Thoracic aorta (tissue), 2 donors: ENCODE results near the gene SNX3. TPM values are rescaled to one million over a fixed set of nuclear protein-coding genes. Genes with fewer than 3 reads are reported as not detected.

Experiments
- ATAC-seq: fragments of 150-250 bp; one replicate; pipeline ENCODE4 v1.8.0; 2017; ENCODE audit warnings: low read depth; ENCODE audit not compliant: insufficient number of reproducible peaks, low FRiP score
- DNase-seq: peaks from one replicate; pipeline ENCODE4 v3.0.0-alpha.2; 2020; ENCODE audit warnings: low spot score
- H3K27ac ChIP-seq, 2 donors: fragments of 200-600 bp; sonication (generic); 1 replicate in 1 of 2; 2 replicates in 1 of 2; pipeline ENCODE4 v1.5.1; 2016; ENCODE audit warnings: mild to moderate bottlenecking in 2 of 2, moderate library complexity in 2 of 2
- H3K27me3 ChIP-seq: fragments of 200-600 bp; sonication (generic); replicated peaks from 2 replicates; pipeline ENCODE4 v1.6.0; 2016; ENCODE audit warnings: mild to moderate bottlenecking; ENCODE audit not compliant: insufficient read depth
- H3K36me3 ChIP-seq: fragments of 200-600 bp; sonication (generic); one replicate; pipeline ENCODE4 v1.5.1; 2016
- H3K4me1 ChIP-seq, 2 donors: fragments of 200-600 bp; sonication (generic); 1 replicate in 1 of 2; 2 replicates in 1 of 2; pipeline versions ENCODE4 v1.5.1 to v1.6.0; 2016; ENCODE audit warnings: low read depth in 2 of 2, mild to moderate bottlenecking in 1 of 2; ENCODE audit not compliant: control insufficient read depth in 1 of 2
- H3K4me3 ChIP-seq: fragments of 200-600 bp; sonication (generic); 2 replicates; pipeline ENCODE4 v1.5.1; 2016; ENCODE audit warnings: mild to moderate bottlenecking
- H3K9me3 ChIP-seq: fragments of 200-600 bp; sonication (generic); 2 replicates; pipeline ENCODE4 v1.5.1; 2016
- total RNA-seq, 2 donors: library from RNA; depleted of rRNA; stranded (reverse); fragments of >200 nt; gene quantifications; one replicate each; pipeline versions ENCODE4 v1.1.0 to v1.2.3, GENCODE V29; 2016
- TF ChIP-seq, protein P1 (sequence below): fragments of 200-600 bp; sonication (generic); IDR thresholded peaks from one replicate; pipeline ENCODE4 v1.5.1; 2019; ENCODE audit warnings: antibody characterized with exemption

The SNX3 gene
- total RNA-seq, 2 donors from 2014 or later, result 110 to 122 TPM

DNA sequence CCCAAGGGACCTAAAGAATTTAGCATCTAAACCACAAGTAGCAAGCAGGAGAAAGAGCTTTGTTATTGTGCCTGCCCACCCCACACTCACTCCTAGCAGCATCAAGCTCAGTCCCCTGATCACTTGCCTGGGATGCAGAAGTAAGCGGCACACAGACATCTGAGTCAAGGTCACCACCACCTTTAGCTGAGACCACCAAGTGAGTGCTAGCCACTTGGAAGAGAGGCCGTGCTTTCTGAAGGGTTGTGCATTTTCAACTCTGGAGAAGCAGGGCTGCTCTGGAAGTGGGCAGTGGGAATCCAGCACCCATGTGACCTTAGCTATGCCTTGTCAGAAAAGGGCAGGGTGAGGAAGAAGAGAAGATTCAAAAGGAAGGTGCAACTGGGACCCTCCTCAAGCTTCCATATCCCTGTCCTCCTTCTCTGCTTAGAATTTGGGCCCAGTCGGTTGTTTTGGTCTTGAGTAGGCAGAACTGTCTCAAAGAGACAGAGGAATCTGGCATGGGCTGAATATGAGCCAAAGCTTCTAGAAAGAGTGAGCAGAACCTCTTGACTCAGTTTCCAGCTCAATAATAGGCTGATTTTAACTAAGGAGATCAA is 88.8 kb downstream of the SNX3 start:
- DNase-seq (no peak), ATAC-seq (no peak)
- TF ChIP-seq, protein P1, sequence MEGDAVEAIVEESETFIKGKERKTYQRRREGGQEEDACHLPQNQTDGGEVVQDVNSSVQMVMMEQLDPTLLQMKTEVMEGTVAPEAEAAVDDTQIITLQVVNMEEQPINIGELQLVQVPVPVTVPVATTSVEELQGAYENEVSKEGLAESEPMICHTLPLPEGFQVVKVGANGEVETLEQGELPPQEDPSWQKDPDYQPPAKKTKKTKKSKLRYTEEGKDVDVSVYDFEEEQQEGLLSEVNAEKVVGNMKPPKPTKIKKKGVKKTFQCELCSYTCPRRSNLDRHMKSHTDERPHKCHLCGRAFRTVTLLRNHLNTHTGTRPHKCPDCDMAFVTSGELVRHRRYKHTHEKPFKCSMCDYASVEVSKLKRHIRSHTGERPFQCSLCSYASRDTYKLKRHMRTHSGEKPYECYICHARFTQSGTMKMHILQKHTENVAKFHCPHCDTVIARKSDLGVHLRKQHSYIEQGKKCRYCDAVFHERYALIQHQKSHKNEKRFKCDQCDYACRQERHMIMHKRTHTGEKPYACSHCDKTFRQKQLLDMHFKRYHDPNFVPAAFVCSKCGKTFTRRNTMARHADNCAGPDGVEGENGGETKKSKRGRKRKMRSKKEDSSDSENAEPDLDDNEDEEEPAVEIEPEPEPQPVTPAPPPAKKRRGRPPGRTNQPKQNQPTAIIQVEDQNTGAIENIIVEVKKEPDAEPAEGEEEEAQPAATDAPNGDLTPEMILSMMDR, result no peak
- peaks cover 19 to 36% of the 10 kb centered on the region in 2 donors for H3K4me1 ChIP-seq
- H3K27me3 ChIP-seq, result peaks cover 41% of the 10 kb centered on the region
- H3K36me3 ChIP-seq, result no peaks in the 10 kb centered on the region
- H3K27ac ChIP-seq, result no peak overlapping the region
- H3K4me3 ChIP-seq, result no peak overlapping the region
- no peaks in the 10 kb centered on the region for H3K9me3 ChIP-seq

DNA sequence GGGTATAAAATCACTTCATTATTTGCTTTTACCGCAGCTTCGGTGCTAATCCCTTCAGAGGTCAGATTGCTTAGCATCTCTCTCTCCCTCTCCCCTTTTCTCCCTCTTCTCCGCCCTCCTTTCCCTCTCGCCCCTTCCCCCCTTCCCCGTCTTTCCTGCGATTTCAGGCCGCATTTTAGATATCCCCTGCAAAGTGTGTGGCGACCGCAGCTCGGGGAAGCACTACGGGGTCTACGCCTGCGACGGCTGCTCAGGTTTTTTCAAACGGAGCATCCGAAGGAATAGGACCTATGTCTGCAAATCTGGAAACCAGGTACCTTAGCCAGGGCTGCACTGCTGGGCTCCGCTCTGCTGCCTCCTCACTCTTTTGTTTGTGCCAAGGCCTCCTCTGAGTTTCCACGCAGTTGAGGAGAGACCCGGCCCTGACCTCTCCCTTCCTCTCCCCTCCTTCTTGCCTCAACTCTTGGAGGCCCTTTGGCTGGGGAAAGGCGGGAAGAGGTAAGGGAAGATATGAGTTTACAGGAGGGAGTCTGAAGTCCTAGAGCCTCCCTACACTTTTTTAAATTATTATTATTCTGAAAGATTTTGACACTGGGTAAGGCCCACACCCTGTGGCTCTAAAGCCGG is 89.4 kb downstream of the SNX3 start:
- H3K4me1 ChIP-seq, result peaks cover 19 to 41% of the 10 kb centered on the region in 2 donors
- no peak overlapping the region for H3K4me3 ChIP-seq
- H3K9me3 ChIP-seq, result no peaks in the 10 kb centered on the region
- H3K36me3 ChIP-seq, result no peaks in the 10 kb centered on the region
- ATAC-seq (no peak), DNase-seq (no peak)
- TF ChIP-seq, protein P1, result no peak
- H3K27ac ChIP-seq, result no peak overlapping the region
- peaks cover 40% of the 10 kb centered on the region for H3K27me3 ChIP-seq

DNA sequence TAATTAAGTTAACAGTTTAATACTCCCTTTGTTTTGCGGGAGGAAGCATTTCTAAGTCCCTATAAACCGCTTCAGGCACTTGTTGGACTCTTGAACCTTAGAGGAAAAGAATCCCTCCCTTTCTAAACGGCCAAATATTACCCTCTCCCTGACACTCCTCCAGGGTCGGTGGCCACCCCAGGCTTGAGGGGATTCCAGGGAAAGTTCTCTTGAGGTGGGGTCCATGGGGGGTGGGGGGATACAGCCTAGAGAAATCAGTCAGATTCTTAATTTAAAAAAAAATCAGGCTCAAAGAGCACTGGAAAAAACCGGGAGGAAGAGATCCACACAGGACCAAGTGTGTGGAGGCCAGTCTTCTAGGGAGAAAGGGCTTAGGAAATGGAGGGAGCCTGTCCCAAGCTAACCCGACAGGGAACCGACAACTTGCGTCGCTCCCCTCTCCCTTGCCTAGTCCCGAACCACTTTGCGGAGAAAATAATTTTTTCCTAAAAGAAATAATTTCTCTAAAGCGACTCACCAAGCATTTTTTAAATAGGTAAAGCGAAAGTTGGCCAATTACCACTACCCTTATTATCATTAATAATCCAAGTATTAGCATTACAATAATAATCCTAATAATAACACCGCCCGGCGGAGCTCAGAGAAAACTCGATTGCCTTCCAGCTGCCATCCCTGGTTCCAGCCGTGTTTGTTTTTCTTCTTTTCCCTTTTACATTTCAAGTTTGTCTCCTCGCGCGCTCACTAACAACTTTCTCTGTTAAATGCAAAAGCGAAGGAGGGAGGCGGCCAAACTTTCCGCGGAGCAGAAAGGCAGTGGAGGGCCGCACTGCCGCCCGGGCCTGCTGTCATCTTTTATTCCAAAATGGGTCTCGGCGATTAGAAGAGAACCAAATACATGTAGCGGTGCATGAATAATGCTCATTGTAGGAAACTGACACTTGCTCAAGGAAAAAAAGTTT is 90.2 kb downstream of the SNX3 start:
- peaks cover 19 to 41% of the 10 kb centered on the region in 2 donors for H3K4me1 ChIP-seq
- no peak for ATAC-seq
- H3K9me3 ChIP-seq, result no peaks in the 10 kb centered on the region
- H3K27ac ChIP-seq, result no peak overlapping the region
- no peak for DNase-seq
- H3K27me3 ChIP-seq, result peaks cover 38% of the 10 kb centered on the region
- no peak overlapping the region for H3K4me3 ChIP-seq
- no peaks in the 10 kb centered on the region for H3K36me3 ChIP-seq
- TF ChIP-seq, protein P1, result no peak

DNA sequence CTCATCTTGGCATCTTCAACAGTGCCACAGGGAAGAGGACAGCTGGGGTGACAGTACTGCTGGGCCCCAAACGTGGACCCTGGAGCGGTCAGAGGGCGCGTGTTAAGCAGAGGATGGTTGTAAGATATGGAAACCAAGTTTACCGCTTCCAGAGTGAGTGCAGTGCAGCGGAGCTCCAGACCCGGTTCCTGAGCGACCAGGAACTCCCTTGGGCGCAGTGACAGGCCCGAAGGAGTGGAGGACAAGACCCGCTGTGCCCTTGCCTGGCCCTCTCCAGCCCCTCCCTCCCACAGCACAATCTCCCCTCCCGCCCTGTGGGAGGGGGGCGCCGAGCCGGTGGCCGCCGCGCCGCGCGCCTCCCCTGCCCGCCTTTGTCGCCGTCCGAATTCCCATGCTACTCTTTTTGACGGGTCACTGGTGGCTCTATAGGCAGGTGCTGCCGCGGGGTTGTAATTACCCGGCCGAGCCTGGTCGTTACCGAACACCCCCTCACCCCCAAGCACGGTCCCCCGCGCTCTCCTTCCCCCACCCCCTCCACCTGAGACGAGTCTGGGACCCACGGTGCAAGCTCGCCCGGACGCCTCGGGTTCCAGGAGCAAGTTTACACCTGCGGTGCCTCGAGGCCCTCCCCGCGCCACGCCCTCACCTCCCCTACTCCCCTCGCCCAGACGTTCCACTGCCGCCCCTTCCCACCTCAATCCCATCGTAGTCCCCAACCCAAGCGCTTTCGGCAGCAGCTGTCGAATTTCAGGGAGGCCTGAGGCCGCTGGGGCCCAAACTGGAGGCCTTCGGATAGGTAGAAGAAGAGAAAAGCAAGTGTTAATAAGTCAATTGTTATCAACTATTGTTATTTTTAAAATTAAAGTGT is 91.1 kb downstream of the SNX3 start:
- H3K27me3 ChIP-seq, result peaks cover 42% of the 10 kb centered on the region

More for the DNA sequence above, 91.1 kb downstream of the SNX3 start:
- Histone ChIP-seq H3K4me1 (peaks cover 24 to 44% of the 10 kb centered on the region in 2 donors), H3K27ac (no peak overlapping the region), H3K9me3 (no peaks in the 10 kb centered on the region), H3K4me3 (peak overlapping the region; percentile 49), H3K36me3 (no peaks in the 10 kb centered on the region)
- TF ChIP-seq, protein P1, result no peak
- DNase-seq (no peak), ATAC-seq (no peak)
